8988T (cell line): ENCODE results near the gene CMIP.
"Not testable (repeated sequence)": the region's sequence is repeated elsewhere in the genome, so short reads cannot be mapped to it uniquely, and the experiment has no call there.

Experiments used
- DNase-seq: peaks from one replicate; pipeline ENCODE4 v3.0.0; 2011

The CMIP gene

DNA sequence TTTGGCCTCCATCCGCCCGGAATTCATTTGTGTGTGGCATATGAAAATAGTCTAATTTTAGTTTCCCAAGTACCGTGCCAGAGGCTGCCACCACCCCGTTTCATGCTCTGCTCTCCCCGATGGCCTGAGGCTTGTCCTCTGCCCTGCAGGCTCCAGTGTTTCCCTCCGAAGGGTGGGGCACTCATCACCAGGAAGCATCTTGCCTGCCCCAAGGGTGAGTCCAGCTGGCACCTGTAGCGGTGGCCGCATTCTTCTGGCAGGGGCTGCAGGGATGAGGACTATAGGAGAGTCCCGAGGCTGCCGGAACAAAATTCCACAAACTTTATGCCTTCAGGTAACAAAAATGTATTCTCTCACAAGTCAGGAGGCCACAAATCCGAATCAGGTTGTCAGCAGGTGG lies 23.1 kb upstream of the CMIP start:
- no peak for DNase-seq

GRCh38 chr16:81422153-81422552 lies 22.5 kb upstream of the CMIP start:
- DNase-seq: not testable (repeated sequence)

- DNase-seq: no peak
Measured at GRCh38 chr16:81424771-81425170, 19.8 kb upstream of the CMIP start.

DNA sequence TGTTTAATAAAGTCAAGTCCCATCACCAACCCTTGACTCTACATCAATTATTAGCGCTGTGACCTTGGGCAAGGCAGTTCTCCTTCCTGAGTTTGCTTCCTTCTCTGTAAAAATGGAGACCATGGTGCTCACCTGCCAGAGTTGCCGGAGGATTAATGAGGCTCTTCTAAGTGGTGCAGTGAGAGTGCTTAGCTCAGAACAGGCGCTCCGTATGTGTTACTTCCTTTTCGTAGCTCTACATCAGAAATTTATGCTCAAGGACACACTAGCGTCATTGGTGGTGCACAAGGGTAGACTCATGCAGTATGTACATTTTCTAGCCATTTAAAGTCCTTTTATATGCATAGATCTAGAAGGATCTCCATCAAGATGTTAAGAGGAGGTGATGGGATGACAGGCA lies 17.4 kb upstream of the CMIP start:
- DNase-seq: no peak

GRCh38 chr16:81429045-81429521 lies 15.5 kb upstream of the CMIP start:
- DNase-seq: peak; percentile 83

DNA sequence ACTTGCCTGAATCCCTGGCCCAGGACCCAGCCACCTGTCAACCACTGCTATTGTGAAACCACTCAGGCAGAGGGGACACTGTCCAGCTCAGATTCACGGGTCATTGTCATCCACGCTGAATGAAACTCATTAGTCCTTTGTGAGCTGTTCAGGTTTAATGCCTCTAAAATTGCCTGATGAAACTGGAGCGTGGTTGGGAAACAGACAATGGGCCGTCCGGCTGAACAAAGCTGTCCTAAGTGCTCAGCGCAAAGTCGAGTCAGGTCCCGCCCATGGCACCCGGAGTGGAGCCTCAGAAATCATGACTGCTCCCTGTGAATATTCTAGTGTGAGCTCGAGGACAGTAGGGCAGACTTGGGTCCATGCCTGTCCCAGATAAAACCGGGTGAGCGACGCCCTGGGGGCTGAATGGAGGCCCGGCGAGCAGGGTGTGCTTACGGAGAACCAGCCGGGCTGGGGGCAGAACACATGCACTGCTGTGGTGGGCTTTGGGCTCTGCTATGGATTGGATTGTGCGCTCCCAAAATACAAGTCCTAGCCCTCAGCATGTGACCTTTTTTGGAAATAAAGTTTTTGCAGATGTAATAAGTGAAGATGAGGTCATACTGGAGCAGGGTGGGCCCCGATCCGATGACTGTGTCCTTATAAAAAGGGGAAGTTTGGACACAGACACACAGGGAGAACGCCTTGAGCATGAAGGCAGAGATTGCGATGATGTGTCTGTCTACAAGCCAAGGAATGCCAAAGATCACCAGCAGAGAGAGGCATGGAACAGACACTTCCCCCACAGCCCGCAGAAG lies 12.9 kb upstream of the CMIP start:
- DNase-seq: no peak

GRCh38 chr16:81432937-81433557 lies 11.6 kb upstream of the CMIP start:
- no peak for DNase-seq

DNA sequence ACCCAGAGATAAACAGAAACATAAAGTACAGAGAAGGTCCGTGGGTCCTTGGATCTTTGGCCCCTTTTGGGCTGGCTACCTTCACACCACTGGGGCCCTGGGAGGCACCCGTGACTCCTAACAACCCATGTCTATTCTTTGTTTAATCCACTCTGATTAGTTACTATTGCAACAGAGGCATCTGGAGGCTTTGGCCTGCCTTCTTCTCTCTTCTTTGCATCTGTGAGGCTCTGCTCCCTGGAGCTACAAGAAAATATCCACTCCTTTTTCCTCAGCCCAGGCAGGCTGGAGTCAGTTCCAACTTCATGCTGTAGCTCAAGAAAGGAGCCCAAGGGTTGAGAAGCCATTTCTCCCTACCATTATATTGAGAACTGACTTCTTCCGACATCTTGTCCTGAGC lies 9.5 kb upstream of the CMIP start:
- DNase-seq: no peak

GRCh38 chr16:81435567-81435966 lies 9.0 kb upstream of the CMIP start:
- no peak for DNase-seq

DNA sequence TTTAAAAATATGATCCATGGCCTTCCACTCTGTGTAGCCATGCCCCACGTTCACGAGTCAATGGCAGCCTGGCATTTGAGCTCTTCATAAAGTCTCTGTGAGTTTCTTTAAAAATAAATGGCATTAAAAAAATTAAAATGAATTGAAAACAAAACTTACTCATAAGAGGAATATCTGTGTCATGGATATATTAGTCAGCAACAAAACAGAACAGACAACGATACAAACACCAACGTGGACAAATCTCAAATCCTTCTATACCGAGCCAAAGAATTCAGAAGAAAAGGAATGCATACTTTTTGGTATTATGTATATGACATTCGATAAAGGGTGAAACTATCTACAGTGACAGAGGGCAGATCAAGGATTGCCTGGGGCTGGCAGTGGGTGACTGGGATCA lies 8.2 kb upstream of the CMIP start:
- DNase-seq: no peak

- no peak for DNase-seq
Measured at GRCh38 chr16:81437865-81438264, 6.7 kb upstream of the CMIP start.

DNA sequence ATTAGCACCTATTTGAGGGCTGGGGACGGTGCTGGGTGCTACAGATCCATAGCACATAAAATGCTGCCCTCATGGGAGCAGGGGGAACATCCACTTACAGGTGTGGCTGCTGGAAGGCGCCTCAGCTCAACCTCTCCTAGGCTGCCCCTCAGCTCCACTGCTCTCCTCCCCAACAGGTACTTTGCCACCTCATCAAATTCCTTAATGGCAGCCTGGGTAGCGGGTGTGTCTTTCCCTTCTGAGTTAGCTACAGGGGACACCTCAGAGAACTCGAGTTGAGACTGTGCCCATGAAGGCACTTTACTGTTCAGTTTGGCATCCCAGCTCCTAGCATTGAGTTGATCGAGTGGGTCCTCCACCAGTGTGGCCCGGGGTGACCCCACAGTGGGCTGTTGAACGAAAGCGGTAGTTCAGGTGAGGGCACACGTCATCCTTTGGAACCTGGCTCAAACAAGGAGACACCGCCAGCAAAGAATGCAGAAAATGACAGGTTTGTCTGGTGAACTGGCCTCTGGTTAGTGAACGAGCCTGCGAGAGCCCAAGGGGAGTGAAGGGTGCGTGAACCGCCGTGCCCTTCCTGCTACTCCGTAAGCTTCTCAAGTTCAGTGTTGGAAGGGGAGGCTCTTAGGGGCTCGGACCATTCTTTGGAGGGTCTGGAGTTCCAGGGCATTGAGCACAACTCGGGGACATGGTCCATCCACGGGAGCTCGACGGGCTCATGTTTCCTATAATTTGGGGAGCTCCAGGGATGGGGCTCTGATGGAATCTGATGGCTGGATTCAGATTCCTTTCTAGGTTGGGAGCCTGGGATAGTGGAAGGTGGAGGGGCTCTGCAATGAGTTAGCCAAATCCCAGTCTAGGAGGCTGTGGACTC lies 3.5 kb upstream of the CMIP start:
- DNase-seq: no peak

GRCh38 chr16:81442220-81442915 lies 2.2 kb upstream of the CMIP start:
- DNase-seq: no peak

GRCh38 chr16:81442916-81443687 lies 1.5 kb upstream of the CMIP start:
- no peak for DNase-seq

GRCh38 chr16:81443688-81444447 lies 740 bp upstream of the CMIP start:
- no peak for DNase-seq

DNA sequence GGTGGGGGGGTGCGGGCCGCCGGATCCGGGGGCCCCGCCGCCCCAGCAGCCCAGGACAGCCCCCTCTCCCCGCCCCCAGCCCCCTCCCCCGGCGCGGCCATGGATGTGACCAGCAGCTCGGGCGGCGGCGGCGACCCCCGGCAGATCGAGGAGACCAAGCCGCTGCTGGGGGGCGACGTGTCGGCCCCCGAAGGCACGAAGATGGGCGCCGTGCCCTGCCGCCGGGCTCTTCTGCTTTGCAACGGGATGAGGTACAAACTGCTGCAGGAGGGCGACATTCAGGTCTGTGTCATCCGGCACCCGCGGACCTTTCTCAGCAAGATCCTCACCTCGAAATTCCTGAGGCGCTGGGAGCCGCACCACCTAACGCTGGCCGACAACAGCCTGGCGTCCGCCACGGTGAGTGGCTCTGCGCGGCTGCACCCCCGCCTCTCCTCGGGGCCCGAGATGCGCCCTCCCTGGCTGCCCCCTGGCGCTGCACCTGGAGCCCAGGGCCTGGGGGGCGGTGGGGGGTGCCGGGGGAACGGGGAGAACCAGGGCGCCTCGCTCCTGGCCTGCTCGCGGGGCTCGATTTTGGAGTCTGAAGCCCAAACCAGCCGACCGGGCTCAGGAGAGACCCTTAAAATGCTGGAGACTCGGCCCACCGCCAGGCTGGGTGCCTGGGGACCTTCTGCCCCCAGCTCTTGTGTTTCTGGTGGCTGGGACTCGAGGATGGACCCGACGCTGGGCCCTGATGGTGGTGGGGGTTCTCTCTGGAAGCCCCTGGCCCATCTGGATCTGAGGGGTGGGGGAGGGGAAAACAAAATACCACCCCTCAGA lies 744 bp downstream of the CMIP start:
- DNase-seq: peak; percentile 72

GRCh38 chr16:81445966-81446906 lies 1.6 kb downstream of the CMIP start:
- peak; percentile 85 for DNase-seq

- no peak for DNase-seq
Measured at GRCh38 chr16:81446907-81447268, 2.3 kb downstream of the CMIP start.

DNA sequence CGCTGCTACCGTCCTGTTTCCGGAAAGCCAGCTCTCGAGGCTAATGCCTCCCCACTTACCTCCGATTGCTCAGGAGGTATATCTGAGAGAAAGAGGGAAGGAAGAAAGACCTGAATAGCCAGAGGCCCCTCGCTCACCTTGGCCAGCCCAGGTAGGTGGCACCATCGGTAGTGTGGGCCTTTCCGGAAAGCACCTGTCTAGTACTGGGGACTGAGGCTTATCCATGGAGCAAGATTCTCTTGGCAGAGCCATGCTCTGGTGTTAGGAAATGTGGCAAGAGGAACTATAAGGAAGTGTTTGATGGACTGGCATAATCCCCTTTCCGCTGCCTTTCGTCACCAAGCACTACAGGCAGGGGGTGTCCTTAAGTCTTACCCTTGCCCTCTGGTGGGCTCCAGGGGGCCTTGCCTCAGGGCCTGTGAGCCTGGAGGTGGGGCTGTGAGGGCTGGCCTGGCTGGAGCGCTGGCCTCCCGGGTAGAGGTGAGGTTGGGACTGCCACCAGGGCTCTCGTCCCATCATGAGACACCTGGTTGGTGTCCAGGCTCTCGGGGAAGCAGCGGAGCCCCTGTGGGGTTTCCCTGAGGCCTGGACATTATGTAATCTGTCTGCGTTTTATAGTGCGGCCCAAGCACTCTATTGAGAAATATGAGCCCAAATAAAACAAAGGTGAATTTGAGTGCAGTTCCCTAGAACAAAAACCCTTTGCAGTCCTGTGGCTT lies 2.9 kb downstream of the CMIP start:
- no peak for DNase-seq
